ENCODE results near the gene HIVEP3.

DNA sequence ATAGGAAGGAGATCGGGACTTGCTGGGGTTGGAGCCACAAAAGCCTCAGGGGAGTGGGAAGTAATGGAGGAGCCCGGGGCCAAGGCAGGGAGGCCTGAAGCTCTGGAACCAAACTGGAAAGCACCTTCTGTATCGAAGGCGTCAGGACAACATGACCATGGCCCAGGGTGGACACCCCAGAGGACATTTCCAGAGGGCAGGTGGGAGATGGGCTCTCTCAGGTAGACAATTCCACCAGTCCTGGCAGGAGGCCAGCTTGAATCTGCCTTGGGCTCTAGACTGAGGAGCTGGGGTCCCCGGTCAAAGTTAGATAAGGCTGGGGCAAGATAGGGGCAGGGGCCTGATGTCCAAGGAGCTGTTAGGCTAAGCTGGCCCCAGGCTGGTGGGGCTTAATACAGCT lies 329.3 kb downstream of the HIVEP3 start:
- TF ChIP-seq, protein P1, sequence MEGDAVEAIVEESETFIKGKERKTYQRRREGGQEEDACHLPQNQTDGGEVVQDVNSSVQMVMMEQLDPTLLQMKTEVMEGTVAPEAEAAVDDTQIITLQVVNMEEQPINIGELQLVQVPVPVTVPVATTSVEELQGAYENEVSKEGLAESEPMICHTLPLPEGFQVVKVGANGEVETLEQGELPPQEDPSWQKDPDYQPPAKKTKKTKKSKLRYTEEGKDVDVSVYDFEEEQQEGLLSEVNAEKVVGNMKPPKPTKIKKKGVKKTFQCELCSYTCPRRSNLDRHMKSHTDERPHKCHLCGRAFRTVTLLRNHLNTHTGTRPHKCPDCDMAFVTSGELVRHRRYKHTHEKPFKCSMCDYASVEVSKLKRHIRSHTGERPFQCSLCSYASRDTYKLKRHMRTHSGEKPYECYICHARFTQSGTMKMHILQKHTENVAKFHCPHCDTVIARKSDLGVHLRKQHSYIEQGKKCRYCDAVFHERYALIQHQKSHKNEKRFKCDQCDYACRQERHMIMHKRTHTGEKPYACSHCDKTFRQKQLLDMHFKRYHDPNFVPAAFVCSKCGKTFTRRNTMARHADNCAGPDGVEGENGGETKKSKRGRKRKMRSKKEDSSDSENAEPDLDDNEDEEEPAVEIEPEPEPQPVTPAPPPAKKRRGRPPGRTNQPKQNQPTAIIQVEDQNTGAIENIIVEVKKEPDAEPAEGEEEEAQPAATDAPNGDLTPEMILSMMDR (IDR thresholded peaks at IDR 0.05), result no peak
- no peak for TF ChIP-seq POLR2A (IDR thresholded peaks at IDR 0.05)
